ENCODE results near the gene EXTL2.
"Not testable (repeated sequence)": the region's sequence is repeated elsewhere in the genome, so short reads cannot be mapped to it uniquely, and the experiment has no call there.

Gene EXTL2

DNA sequence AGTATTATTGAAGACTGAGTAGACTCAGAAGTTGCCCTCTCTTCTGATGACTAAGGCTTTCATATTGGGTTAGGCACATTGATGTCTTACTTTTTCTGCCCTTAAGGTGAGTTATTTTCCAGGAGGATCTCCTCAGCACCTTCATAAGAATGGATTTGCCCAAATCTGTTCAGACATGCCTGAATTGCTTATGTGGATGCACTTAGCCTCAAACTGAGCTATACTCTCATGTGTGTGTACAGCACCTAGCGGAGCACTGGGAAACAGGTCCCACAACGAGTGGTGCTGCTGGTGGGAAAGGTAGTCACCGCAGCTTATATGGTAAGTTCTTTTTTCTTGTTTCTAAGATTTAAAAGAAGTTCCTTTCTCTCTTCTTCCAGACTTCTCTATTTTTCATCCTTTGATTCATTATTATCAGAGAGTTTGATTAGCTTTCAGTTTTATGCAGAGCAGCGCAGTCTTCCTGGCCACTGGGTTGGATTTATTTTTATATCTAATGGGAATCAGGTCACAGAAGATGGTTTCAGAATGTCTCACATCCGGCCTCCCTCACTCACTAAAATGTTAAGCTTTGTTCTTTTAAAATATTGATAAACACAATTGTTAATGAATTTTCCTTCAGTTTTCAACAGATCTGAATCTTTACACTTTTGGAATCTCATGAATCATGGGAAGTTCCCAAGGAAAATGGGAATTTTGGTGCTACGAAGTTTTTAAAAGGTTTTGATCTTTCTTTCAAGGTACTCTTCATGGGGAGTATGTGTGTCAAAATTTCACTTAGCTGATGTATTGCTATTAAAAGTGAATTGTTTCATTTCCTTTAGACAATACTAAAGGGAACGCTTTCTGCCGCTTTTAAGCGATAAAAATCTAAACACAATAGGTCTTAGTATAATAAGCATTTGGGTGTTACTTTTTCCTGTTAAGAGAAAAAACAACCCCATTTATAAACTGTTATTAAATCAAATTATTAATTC is 58.5 kb downstream of the EXTL2 start:
- Histone ChIP-seq H3K4me3 (no peak overlapping the region), H3K27me3 (no peaks in the 10 kb centered on the region), H3K4me2 (no peak overlapping the region), H3K9me3 (no peaks in the 10 kb centered on the region; the same call in 1 of the 2 replicates), H4K20me1 (no peaks in the 10 kb centered on the region), H3K4me1 (no peaks in the 10 kb centered on the region), H3K9ac (no peak overlapping the region), H3K27ac (no peak overlapping the region), H3K36me3 (no peaks in the 10 kb centered on the region)
- no peak for TF ChIP-seq Cebpa-rat (IDR thresholded peaks at IDR 0.05)

DNA sequence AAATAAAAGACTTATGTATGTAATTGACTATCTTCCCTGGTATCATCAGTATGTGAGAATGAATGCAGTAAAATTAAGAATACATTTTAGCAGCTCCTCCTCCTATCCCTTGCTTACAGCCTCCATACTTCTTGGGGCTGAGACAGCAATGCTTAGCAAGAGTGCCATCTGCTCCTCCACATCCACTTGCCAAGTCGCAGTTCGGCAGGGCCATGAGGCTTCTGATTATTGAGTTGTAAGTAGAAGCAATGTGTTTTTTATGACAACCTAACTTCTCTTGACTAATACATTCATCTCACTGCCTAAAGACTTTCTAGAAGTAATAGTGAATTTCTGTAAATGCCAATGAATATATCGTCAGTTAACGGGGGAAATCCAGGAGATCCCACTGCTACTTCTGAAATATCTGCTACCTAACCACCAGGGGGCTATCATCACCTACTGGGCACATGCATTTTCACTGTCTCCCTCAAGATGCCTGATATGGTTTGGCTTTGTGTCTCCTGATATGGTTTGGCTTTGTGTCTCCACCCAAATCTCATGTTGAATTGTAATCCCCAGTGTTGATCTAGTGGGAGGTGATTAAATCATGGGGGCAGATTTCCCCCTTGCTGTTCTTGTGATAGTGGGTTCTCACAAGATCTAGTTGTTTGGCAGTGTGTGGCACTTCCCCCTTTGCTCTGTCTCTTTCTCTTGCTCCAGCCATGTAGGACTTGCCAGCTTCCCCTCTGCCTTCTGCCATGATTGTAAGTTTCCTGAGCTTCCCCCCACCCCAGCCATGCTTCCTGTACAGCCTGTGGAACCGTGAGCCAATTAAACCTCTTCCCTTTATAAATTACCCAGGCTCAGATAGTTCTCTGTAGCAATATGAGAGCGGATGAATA is 59.6 kb downstream of the EXTL2 start:
- H3K4me3 ChIP-seq = no peak overlapping the region
- no peak overlapping the region for H3K4me2 ChIP-seq
- H3K4me1 ChIP-seq = no peaks in the 10 kb centered on the region
- H3K27ac ChIP-seq = no peak overlapping the region
- H3K27me3 ChIP-seq = no peaks in the 10 kb centered on the region
- no peaks in the 10 kb centered on the region for H4K20me1 ChIP-seq
- no peak for TF ChIP-seq Cebpa-rat (IDR thresholded peaks at IDR 0.05)
- H3K36me3 ChIP-seq = no peaks in the 10 kb centered on the region
- no peak overlapping the region for H3K9ac ChIP-seq
- H3K9me3 ChIP-seq = no peaks in the 10 kb centered on the region

DNA sequence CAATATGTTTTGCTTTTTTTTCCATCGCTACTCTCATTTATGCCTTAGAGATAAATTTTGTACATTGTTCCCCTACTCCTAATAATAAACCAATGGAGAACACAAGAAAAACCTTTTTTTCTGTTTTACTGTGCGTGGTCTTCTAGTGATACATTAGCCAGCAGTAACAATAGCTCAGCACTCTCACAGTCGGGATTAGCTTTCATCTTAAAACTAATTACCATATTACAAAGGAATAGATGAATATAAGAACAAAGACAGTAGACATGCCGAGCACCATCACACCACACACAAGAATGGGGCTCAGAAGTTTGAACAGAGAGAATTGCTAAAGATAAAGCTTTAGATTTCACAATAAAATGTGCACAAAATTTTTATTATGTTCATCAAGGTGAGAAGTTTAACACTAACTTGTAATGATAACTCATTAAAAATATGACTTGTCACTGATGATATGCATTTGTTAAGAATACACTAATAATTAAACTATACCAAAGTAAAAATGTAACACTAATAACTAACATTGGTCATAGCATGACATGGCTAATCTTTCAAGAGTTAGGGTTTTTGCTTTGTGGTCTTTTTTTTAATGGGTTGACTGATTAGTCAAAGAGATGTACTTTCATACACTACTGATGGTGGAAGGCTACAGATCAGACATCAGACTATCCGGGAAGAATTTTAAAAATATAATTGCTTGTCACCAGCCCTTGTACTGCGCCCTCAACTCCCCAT is 61.8 kb downstream of the EXTL2 start:
- TF ChIP-seq Cebpa-rat (IDR thresholded peaks at IDR 0.05) = no peak
- H3K27me3 ChIP-seq = no peaks in the 10 kb centered on the region
- H3K36me3 ChIP-seq = no peaks in the 10 kb centered on the region
- H3K4me3 ChIP-seq = no peak overlapping the region
- H3K4me2 ChIP-seq = no peak overlapping the region
- H3K4me1 ChIP-seq = no peaks in the 10 kb centered on the region
- H3K9me3 ChIP-seq = no peaks in the 10 kb centered on the region
- H4K20me1 ChIP-seq = no peaks in the 10 kb centered on the region
- H3K27ac ChIP-seq = no peak overlapping the region
- no peak overlapping the region for H3K9ac ChIP-seq

DNA sequence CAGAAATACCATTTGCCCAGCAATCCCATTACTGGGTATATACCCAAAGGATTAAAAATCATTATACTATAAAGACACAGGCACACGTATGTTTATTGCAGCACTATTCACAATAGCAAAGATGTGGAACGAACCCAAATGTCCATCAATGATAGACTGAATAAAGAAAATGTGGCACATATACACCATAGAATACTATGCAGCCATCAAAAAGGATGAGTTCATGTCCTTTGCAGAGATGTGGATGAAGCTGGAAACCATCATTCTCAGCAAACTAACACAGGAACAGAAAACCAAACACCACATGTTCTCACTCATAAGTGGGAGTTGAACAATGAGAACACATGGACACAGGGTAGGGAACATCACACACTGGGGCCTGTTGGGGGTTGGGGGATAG is 69.0 kb downstream of the EXTL2 start:
- not testable (repeated sequence) for H3K4me3 ChIP-seq, H4K20me1 ChIP-seq, H3K4me2 ChIP-seq, H3K4me1 ChIP-seq, H3K27ac ChIP-seq, H3K9ac ChIP-seq, H3K27me3 ChIP-seq, H3K36me3 ChIP-seq, H3K9me3 ChIP-seq
